ENCODE measurements around the gene SLC18B1. TPM values are rescaled to one million over a fixed set of nuclear protein-coding genes. Genes with fewer than 3 reads are reported as not detected.
A peak's percentile ranks its signal among the peaks of the same experiment; 100 is the strongest.

The SLC18B1 gene
- total and polyA plus RNA-seq, 12 donors, result 1.7 to 8.3 (median 2.5) TPM

DNA sequence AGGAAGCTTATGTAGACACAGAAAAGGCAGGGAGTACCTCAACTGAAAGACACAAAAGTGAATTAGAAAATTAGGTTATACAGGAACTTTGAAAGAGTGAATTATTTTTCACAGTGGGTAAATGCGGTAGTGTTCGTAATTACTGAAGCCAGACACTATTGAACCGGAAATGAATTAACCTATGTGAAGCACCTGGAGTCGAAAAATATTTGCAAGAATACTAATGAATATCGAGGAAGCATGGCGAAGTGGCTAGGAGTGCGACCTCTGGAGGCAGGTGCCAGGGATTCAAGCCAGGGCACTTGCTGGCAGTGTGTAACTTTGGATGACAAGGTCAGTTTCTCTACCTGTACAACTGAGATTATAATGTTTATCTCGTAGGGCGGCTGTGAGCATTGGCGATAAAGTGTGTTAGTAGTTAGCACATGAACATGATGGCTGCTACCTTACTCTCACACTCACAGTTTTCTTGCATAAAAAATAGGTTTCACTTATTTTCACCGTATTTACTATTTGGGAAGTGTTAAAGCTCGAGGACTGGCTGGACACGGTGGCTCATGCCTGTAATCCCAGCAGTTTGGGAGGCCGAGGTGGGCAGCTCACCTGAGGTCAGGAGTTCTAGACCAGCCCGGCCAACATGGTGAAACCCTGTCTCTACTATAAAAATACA lies 567 bp upstream of the SLC18B1 start:
- 19 to 24% methylated on average over 15 of the region's 15 CpGs for WGBS, 2 donors
- no peaks in the 10 kb centered on the region for H3K27me3 ChIP-seq
- DNase-seq (peak; percentile 63 to 66), ATAC-seq (peak; percentile 75 to 94 (median 89))
- peaks cover 0 to 15% (median 0%) of the 10 kb centered on the region in 11 donors for H3K9me3 ChIP-seq
- peak; percentile 57 to 88 (median 75) for TF ChIP-seq CTCF (IDR thresholded peaks at IDR 0.05)
- intact Hi-C loops (cut with DNase I), result loop anchor here in 6 of 10 donors (2.0 to 10.0 kb wide), 5 partner anchors 124 to 284 kb away; partner anchors contain the start of gene STX7 (in 2 of the 6)
- peak overlapping the region in 9 of 10 donors; percentile 1 to 78 (median 67) for H3K27ac ChIP-seq
- peak overlapping the region; percentile 72 to 97 (median 83) for H3K4me3 ChIP-seq
- H3K36me3 ChIP-seq, result peaks cover 0 to 14% (median 0%) of the 10 kb centered on the region in 9 donors
- H3K4me1 ChIP-seq, result peaks cover 0 to 13% (median 7%) of the 10 kb centered on the region in 9 donors

DNA sequence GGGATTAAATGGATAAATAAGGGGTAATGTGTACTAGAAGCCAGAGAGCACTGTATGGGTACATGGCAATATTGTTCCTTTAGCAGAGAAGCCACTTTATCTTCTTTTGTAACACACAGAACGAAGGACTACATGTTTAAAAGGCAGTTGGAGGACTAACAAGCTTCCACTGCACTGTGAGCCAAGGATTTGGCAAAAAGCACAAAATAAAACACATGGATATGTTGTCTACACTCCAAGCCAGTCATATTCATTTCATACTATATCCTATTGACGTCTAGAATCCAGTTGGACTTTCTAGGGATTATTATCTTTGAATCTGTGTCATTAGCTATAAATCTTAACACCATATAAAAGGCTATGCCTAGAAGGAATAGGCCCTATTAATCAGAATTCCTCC lies 3.0 kb downstream of the SLC18B1 start:
- no peaks in the 10 kb centered on the region for H3K27me3 ChIP-seq
- H3K4me1 ChIP-seq, result peaks cover 0 to 33% (median 7%) of the 10 kb centered on the region in 9 donors
- no peak overlapping the region for H3K27ac ChIP-seq
- DNase-seq (no peak), ATAC-seq (no peak)
- WGBS, 2 donors, result 80 to 82% methylated on average over 2 of the region's 2 CpGs
- intact Hi-C loops (cut with DNase I), result loop anchor here in 5 of 10 donors (10.0 kb wide), 4 partner anchors 121 to 281 kb away; partner anchors contain the start of gene STX7 (in 2 of the 5)
- peaks cover 0 to 20% (median 0%) of the 10 kb centered on the region in 9 donors for H3K36me3 ChIP-seq
- TF ChIP-seq CTCF (IDR thresholded peaks at IDR 0.05), result no peak
- H3K9me3 ChIP-seq, result no peaks in the 10 kb centered on the region
- no peak overlapping the region for H3K4me3 ChIP-seq

DNA sequence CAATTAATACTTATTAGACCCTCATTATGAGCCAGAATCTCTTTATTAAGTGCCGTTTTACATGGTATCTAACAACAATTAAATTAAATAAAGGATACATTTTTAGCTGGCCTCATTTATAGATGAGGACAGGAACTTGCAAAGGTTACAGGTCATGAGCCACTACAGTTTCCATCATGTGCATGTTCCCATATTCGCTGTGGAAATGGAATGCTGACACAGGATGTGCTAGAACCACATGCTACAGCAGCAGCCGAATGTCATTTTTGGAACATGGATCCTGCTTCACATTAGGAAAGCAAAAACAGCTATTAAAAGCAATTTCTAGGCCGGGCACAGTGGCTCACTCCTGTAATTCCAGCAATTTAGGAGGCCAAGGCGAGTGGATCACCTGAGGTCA lies 5.9 kb downstream of the SLC18B1 start:
- 83 to 85% methylated on average over 5 of the region's 5 CpGs for WGBS, 2 donors
- DNase-seq (no peak), ATAC-seq (peak in 1 of 8 donors; percentile 25)
- H3K36me3 ChIP-seq, result peaks cover 0 to 38% (median 4%) of the 10 kb centered on the region in 9 donors
- H3K9me3 ChIP-seq, result no peaks in the 10 kb centered on the region
- intact Hi-C loops (cut with DNase I), result loop anchor here in 5 of 10 donors (10.0 kb wide), 4 partner anchors 118 to 278 kb away; partner anchors contain the start of gene STX7 (in 2 of the 5)
- TF ChIP-seq CTCF (IDR thresholded peaks at IDR 0.05), result no peak
- peaks cover 0 to 36% (median 2%) of the 10 kb centered on the region in 9 donors for H3K4me1 ChIP-seq
- no peak overlapping the region for H3K4me3 ChIP-seq
- H3K27me3 ChIP-seq, result no peaks in the 10 kb centered on the region
- no peak overlapping the region for H3K27ac ChIP-seq

GRCh38 chr6:132790450-132790849 lies 8.0 kb downstream of the SLC18B1 start:
- peaks cover 0 to 54% (median 6%) of the 10 kb centered on the region in 9 donors for H3K36me3 ChIP-seq
- no peak overlapping the region for H3K4me3 ChIP-seq
- H3K4me1 ChIP-seq, result peaks cover 0 to 29% (median 0%) of the 10 kb centered on the region in 9 donors
- peak overlapping the region in 2 of 10 donors; percentile 22 to 42 for H3K27ac ChIP-seq
- ATAC-seq (peak in 6 of 8 donors; percentile 33 to 75 (median 66)), DNase-seq (no peak)
- no peak for TF ChIP-seq CTCF (IDR thresholded peaks at IDR 0.05)
- intact Hi-C loops (cut with DNase I), result loop anchor here in 5 of 10 donors (10.0 kb wide), 4 partner anchors 116 to 276 kb away; partner anchors contain the start of gene STX7 (in 2 of the 5)
- no peaks in the 10 kb centered on the region for H3K9me3 ChIP-seq
- H3K27me3 ChIP-seq, result no peaks in the 10 kb centered on the region
